GM19193 (cell line): Measurements from ENCODE around the gene SKOR1.

ENCODE experiments used
- POLR2A ChIP-seq: IDR thresholded peaks from 4 replicates; pipeline ENCODE4 v1.6.1; 2011; ENCODE audit not compliant: insufficient read depth, insufficient read length; ENCODE audit errors: extremely low read depth

The SKOR1 gene

GRCh38 chr15:67805666-67806516, 19.4 kb upstream of the SKOR1 start:
- TF ChIP-seq POLR2A: no peak

- TF ChIP-seq POLR2A: no peak
Measured at GRCh38 chr15:67806536-67806935, 18.8 kb upstream of the SKOR1 start.

GRCh38 chr15:67807141-67807540, 18.2 kb upstream of the SKOR1 start:
- no peak for TF ChIP-seq POLR2A

GRCh38 chr15:67807836-67808235, 17.5 kb upstream of the SKOR1 start:
- TF ChIP-seq POLR2A: no peak

- no peak for TF ChIP-seq POLR2A
Measured at GRCh38 chr15:67808821-67809220, 16.5 kb upstream of the SKOR1 start.

GRCh38 chr15:67809441-67809840, 15.9 kb upstream of the SKOR1 start:
- no peak for TF ChIP-seq POLR2A

- no peak for TF ChIP-seq POLR2A
Measured at GRCh38 chr15:67809866-67810265, 15.4 kb upstream of the SKOR1 start.

GRCh38 chr15:67812241-67812644, 13.1 kb upstream of the SKOR1 start:
- no peak for TF ChIP-seq POLR2A

GRCh38 chr15:67813104-67813634, 12.1 kb upstream of the SKOR1 start:
- no peak for TF ChIP-seq POLR2A

GRCh38 chr15:67815036-67815592, 10.2 kb upstream of the SKOR1 start:
- no peak for TF ChIP-seq POLR2A

GRCh38 chr15:67816668-67817067, 8.6 kb upstream of the SKOR1 start:
- TF ChIP-seq POLR2A: no peak

GRCh38 chr15:67818464-67818863, 6.8 kb upstream of the SKOR1 start:
- TF ChIP-seq POLR2A: no peak

GRCh38 chr15:67819636-67820035, 5.7 kb upstream of the SKOR1 start:
- TF ChIP-seq POLR2A: no peak

GRCh38 chr15:67820122-67820991, 5.0 kb upstream of the SKOR1 start:
- no peak for TF ChIP-seq POLR2A

GRCh38 chr15:67820992-67821783, 4.1 kb upstream of the SKOR1 start:
- TF ChIP-seq POLR2A: no peak

GRCh38 chr15:67821784-67822440, 3.4 kb upstream of the SKOR1 start:
- no peak for TF ChIP-seq POLR2A
